IMR-90 (cell line): Measurements from ENCODE around the gene PRSS22. TPM values are rescaled to one million over a fixed set of nuclear protein-coding genes. Genes with fewer than 3 reads are reported as not detected.

Source experiments
- ATAC-seq: fragments of 200-7000 bp; cut with Tn5 transposase; 2 replicates; pipeline ENCODE4 v1.9.1; 2020; ENCODE audit warnings: low read depth, mild to moderate bottlenecking, moderate library complexity
- BruUV-seq: library from RNA; stranded (reverse); fragments of 400-500 nt; replicated peaks from 2 replicates; lab custom pipeline; 2021; lab: Mats Ljungman, UMichigan
- CTCF ChIA-PET: fragments of 300-600 bp; formaldehyde crosslinking; extraction: SDS; loops from one replicate; lab custom pipeline; 2021; ENCODE audit warnings: antibody characterized with exemption; lab: Yijun Ruan, JAX
- POLR2A ChIA-PET: fragments of 300-600 bp; sonication (Branson Sonifier 250); formaldehyde crosslinking; loops from one replicate; lab custom pipeline; 2022; ENCODE audit warnings: antibody characterized with exemption; ENCODE audit not compliant: unreplicated experiment; lab: Charles Lee
- DNase-seq: peaks from one replicate; pipeline ENCODE4 v3.0.0; 2013
- H2AFZ ChIP-seq: replicated peaks from 2 replicates; pipeline ENCODE3; 2013; ENCODE audit warnings: low read length, mild to moderate bottlenecking; ENCODE audit not compliant: poor library complexity
- H2AK5ac ChIP-seq: 2 replicates; pipeline ENCODE4 v1.6.1; 2013; ENCODE audit warnings: low read depth, low read length, inconsistent platforms
- H2AK9ac ChIP-seq: replicated peaks from 2 replicates; pipeline ENCODE3; 2013; ENCODE audit warnings: mild to moderate bottlenecking, low read depth, low read length, moderate library complexity; ENCODE audit not compliant: poor library complexity
- H2BK120ac ChIP-seq: 2 replicates; pipeline ENCODE4 v1.6.1; 2013; ENCODE audit warnings: low read depth, low read length, inconsistent platforms
- H2BK15ac ChIP-seq: 3 replicates; pipeline ENCODE4 v1.6.1; 2013; ENCODE audit warnings: low read depth, low read length, inconsistent platforms
- H2BK20ac ChIP-seq: 2 replicates; pipeline ENCODE4 v1.6.1; 2013; ENCODE audit warnings: low read depth, mild to moderate bottlenecking, inconsistent platforms, low read length, moderate library complexity
- H2BK5ac ChIP-seq: 2 replicates; pipeline ENCODE4 v1.6.1; 2013; ENCODE audit warnings: mild to moderate bottlenecking, low read depth, low read length, inconsistent platforms; ENCODE audit not compliant: poor library complexity, severe bottlenecking
- H3K14ac ChIP-seq: replicated peaks from 2 replicates; pipeline ENCODE4 v1.6.1; 2013; ENCODE audit warnings: low read depth, low read length, inconsistent platforms
- H3K18ac ChIP-seq: 2 replicates; pipeline ENCODE4 v1.6.1; 2013; ENCODE audit warnings: low read depth, low read length, control low read depth
- H3K23ac ChIP-seq: 2 replicates; pipeline ENCODE4 v1.6.1; 2013; ENCODE audit warnings: low read depth, low read length, inconsistent platforms
- H3K27ac ChIP-seq: 2 replicates; pipeline ENCODE4 v1.5.1; 2013; ENCODE audit warnings: mild to moderate bottlenecking, control low read depth, low read length; ENCODE audit not compliant: insufficient read depth
- H3K27me3 ChIP-seq: 2 replicates; pipeline ENCODE4 v1.6.1; 2013; ENCODE audit warnings: low read length; ENCODE audit not compliant: control insufficient read depth, insufficient read depth
- H3K36me3 ChIP-seq: 2 replicates; pipeline ENCODE4 v1.6.1; 2013; ENCODE audit warnings: low read length, mixed read lengths; ENCODE audit not compliant: control insufficient read depth, insufficient read depth
- H3K4ac ChIP-seq: 2 replicates; pipeline ENCODE4 v1.6.1; 2013; ENCODE audit warnings: low read depth, low read length, inconsistent platforms
- H3K4me1 ChIP-seq: 2 replicates; pipeline ENCODE4 v1.6.1; 2013; ENCODE audit warnings: low read length, mixed read lengths; ENCODE audit not compliant: control insufficient read depth, insufficient read depth
- H3K4me2 ChIP-seq: 2 replicates; pipeline ENCODE4 v1.6.1; 2013; ENCODE audit warnings: low read depth, mild to moderate bottlenecking, control low read depth, low read length, moderate library complexity
- H3K4me3 ChIP-seq: 2 replicates; pipeline ENCODE4 v1.5.1; 2013; ENCODE audit warnings: low read depth, mild to moderate bottlenecking, control low read depth, low read length, moderate library complexity; ENCODE audit not compliant: insufficient read depth
- H3K56ac ChIP-seq: 2 replicates; pipeline ENCODE4 v1.6.1; 2013; ENCODE audit warnings: low read length, inconsistent platforms; ENCODE audit not compliant: insufficient read depth; ENCODE audit errors: extremely low read depth
- H3K79me1 ChIP-seq, 2 experiments: 2 replicates each; pipeline ENCODE4 v1.6.1; 2013; ENCODE audit warnings: low read length in 2 of 2, inconsistent platforms in 1 of 2, low read depth in 1 of 2
- H3K9ac ChIP-seq: 2 replicates; pipeline ENCODE4 v1.6.1; 2013; ENCODE audit warnings: low read depth, low read length, control low read depth
- H3K9me1 ChIP-seq: 2 replicates; pipeline ENCODE4 v1.6.1; 2013; ENCODE audit warnings: low read length, inconsistent platforms; ENCODE audit not compliant: insufficient read depth
- H3K9me3 ChIP-seq: 2 replicates; pipeline ENCODE4 v1.6.1; 2013; ENCODE audit warnings: low read length; ENCODE audit not compliant: control insufficient read depth, insufficient read depth
- H4K20me1 ChIP-seq: 2 replicates; pipeline ENCODE4 v1.6.1; 2013; ENCODE audit warnings: low read length, inconsistent platforms; ENCODE audit not compliant: insufficient read depth
- H4K5ac ChIP-seq: 2 replicates; pipeline ENCODE4 v1.6.1; 2013; ENCODE audit warnings: mild to moderate bottlenecking, low read depth, low read length, control low read depth
- H4K8ac ChIP-seq, 2 experiments: 2 replicates each; pipeline ENCODE4 v1.6.1; 2013; ENCODE audit warnings: low read depth in 2 of 2, low read length in 2 of 2, control low read depth in 1 of 2, inconsistent platforms in 1 of 2
- H4K91ac ChIP-seq: 2 replicates; pipeline ENCODE4 v1.6.1; 2013; ENCODE audit warnings: low read depth, low read length, inconsistent platforms; ENCODE audit not compliant: insufficient read depth
- CEBPB ChIP-seq: IDR thresholded peaks from 2 replicates; pipeline ENCODE4 v1.6.1; 2012; ENCODE audit warnings: low read depth, low read length, improper control_type of control experiment
- FOS ChIP-seq: fragments of 150-350 bp; IDR thresholded peaks from 2 replicates; pipeline ENCODE4 v1.6.1; 2016; ENCODE audit warnings: low read depth, low read length
- MXI1 ChIP-seq: IDR thresholded peaks from 2 replicates; pipeline ENCODE4 v1.6.1; 2012; ENCODE audit warnings: low read depth, mild to moderate bottlenecking, low read length, moderate library complexity, borderline replicate concordance
- RAD21 ChIP-seq: IDR thresholded peaks from 2 replicates; pipeline ENCODE4 v1.6.1; 2012; ENCODE audit warnings: low read length, improper control_type of control experiment
- WGBS, 2 experiments: methylation state at CpG; one replicate each; pipeline versions ENCODE4 v1.1.5 to v1.1.7; 2013; ENCODE audit warnings: missing lambda C conversion rate in 2 of 2; ENCODE audit not compliant: insufficient read length in 1 of 2; ENCODE audit errors: extremely low coverage in 2 of 2; 5-methylcytosine and 5-hydroxymethylcytosine counted together
- dilution Hi-C: fragments of 300-500 bp; cut with HindIII; formaldehyde crosslinking; loops from one replicate; pipeline ENCODE4 v1.14.3; 2018; ENCODE audit warnings: low sequenced_read_pairs; ENCODE audit not compliant: unreplicated experiment
- in situ Hi-C: fragments of 300-500 bp; cut with MboI; formaldehyde crosslinking; loops from 3 replicates; pipeline ENCODE4 v1.14.3; 2019; ENCODE audit warnings: low sequenced_read_pairs, inconsistent platforms, mixed read lengths
- intact Hi-C: fragments of 100-400 bp; cut with micrococcal nuclease; formaldehyde crosslinking; loops from 2 replicates; pipeline ENCODE4 v1.10.0; 2022
- polyA plus RNA-seq, 3 experiments: library from polyadenylated mRNA; depleted of rRNA; stranded (reverse); fragments of >200 nt; gene quantifications; 2 replicates each; pipeline ENCODE4 v1.2.3, GENCODE V29; 2012; ENCODE audit warnings: low replicate concordance in 1 of 3
- total RNA-seq: library from RNA; depleted of rRNA; stranded (reverse); fragments of >200 nt; gene quantifications from 2 replicates; pipeline ENCODE4 v1.2.3, GENCODE V29; 2012

PRSS22 gene
- total and polyA plus RNA-seq, 2 of the 4 experiments (the other 2 are of a cell fraction): not detected

DNA sequence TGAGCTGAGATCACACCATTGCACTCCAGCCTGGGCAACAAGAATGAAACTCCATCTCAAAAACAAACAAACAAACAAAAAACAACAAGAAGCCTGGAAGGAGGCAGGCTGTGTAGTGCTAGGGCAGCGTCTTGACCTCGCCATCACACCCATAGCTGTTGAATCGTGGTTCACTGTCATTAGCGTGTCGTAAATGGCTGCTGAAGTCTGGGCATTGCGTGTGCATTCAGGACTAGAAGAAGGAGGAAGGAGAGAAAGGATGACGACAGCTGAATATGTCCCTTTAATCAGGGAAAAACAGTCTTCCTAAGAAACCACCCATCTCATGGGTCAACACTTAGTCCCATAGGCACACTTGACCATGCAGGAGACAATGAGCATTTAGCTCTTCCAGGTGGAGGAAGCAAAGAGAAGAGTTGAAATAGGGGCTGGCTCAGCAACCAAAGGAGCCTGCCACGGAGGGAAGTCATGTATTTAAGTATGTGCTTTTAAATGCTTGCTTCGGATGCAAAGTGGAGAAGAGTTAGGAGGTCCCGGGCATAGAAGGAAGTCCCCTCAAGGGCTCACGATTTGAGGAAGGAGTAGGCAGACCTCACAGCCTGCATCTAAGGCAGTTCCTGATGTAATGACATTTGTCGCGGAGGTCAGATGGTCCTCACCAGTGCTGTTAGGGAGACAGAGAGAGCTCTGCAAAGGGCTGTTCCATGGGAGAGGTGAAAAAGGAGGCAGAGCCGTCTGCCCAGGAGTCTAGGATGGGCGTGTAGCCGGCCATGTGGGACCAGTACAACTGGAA is 8.8 kb downstream of the PRSS22 start (continued):
- TF ChIP-seq RAD21: no peak

DNA sequence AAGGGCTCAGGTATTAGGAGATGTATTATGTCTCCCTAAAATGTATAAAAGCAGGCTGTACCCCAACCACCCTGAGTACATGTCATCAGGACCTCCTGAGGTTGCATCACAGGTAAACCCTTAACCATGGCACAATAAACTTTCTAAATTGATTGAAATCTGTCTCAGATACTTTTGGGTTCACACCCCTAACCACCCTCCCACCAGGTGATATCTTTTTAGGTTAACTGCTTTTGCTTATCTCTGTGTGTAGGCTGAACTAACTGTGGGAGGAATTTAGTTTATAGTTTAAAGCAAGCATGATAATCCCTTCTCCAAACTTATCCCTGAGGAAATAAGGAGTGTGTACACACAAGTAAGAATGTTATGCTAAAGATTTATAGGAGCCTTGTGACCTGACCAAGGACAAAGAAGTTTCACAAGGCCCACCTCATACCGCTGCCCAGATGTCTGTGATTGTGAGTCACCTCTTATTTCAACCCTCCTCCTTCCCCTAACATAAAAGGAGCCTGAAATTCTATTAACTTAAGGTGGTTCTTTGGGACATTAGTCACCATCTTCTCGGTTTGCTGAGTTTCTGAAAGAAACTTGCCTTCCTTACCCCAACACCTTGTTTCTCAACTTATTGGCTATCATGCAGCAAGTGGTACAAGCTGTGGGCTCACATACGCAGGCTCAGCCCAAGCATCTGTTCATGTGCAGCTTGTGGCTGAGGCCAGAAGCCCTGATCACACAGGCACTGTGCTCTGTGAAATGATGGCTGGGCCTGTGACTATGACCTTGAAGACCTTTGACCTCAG is 11.3 kb downstream of the PRSS22 start:
- Histone ChIP-seq H3K4me3 (no peak overlapping the region), H2AK5ac (peak overlapping the region; percentile 88), H3K23ac (no peak overlapping the region; the same call in 1 of the 2 replicates), H3K56ac (no peak overlapping the region), H3K27ac (peak overlapping the region; percentile 59; the same call in 1 of the 2 replicates), H2AFZ (peak overlapping the region; percentile 40), H4K20me1 (peaks cover 4% of the 10 kb centered on the region; the same call in 1 of the 2 replicates), H4K91ac (no peak overlapping the region), H3K27me3 (peaks cover 12% of the 10 kb centered on the region), H2BK5ac (peak overlapping the region; percentile 19), H2BK20ac (peak overlapping the region; percentile 67; the same call in 1 of the 2 replicates), H3K4me2 (peak overlapping the region; percentile 34; the same call in 1 of the 2 replicates), H4K8ac (peak overlapping the region in 1 of 2 experiments; percentile 32; a peak in 1 of 4 replicates), H2AK9ac (no peak overlapping the region), H3K4me1 (peaks cover 4% of the 10 kb centered on the region), H3K4ac (peak overlapping the region; percentile 75), H3K36me3 (no peaks in the 10 kb centered on the region), H3K79me1 (no peaks in the 10 kb centered on the region), H3K9me3 (no peaks in the 10 kb centered on the region), H3K18ac (peak overlapping the region; percentile 34; the same call in 1 of the 2 replicates), H2BK120ac (peak overlapping the region; percentile 58; the same call in 1 of the 2 replicates), H4K5ac (peak overlapping the region; percentile 45; the same call in 1 of the 2 replicates), H3K9ac (no peak overlapping the region), H3K14ac (peak overlapping the region; percentile 6), H2BK15ac (peak overlapping the region; percentile 6; the same call in 1 of the 3 replicates), H3K9me1 (peaks cover 6% of the 10 kb centered on the region)
- 0 out of 2 replicates have a peak, but pooled peaks have one; percentile 24 for TF ChIP-seq FOS
- TF ChIP-seq MXI1: no peak
- TF ChIP-seq CEBPB: peak; percentile 49; the same call in 1 of the 2 replicates
- CTCF ChIA-PET: interaction anchor here (1.0 kb wide), 1 partner anchor 8 kb away, joined by 5 read pairs; no protein-coding TSS in a partner anchor
- 80% methylated on average over 1 of the region's 3 CpGs; no CpG with 5 or more reads in 1 of the 2 experiments for whole genome bisulfite sequencing, 2 experiments
- dilution Hi-C loops (no loop called here), intact Hi-C loops (no loop called here), in situ Hi-C loops (no loop called here)
- no TSS peak for BruUV-seq
- POLR2A ChIA-PET: no interaction called here
- ATAC-seq (peak; percentile 81), DNase-seq (peak; percentile 88)
